DND-41 (cell line): ENCODE results near the gene GRIK3.

ENCODE experiments used
- ATAC-seq: fragments of 200-7000 bp; cut with Tn5 transposase; 3 replicates; pipeline ENCODE4 v1.9.1; 2021; ENCODE audit warnings: low read depth; ENCODE audit not compliant: insufficient read depth
- DNase-seq: peaks from one replicate; pipeline ENCODE4 v3.0.0-alpha.2; 2020
- H2AFZ ChIP-seq: 2 replicates; pipeline ENCODE4 v1.6.0; 2012; ENCODE audit warnings: low read depth, low read length
- H3K27ac ChIP-seq: 2 replicates; pipeline ENCODE4 v1.5.1; 2012; ENCODE audit warnings: low read length, inconsistent platforms
- H3K27me3 ChIP-seq: fragments of 200-600 bp; sonication (generic); 2 replicates; pipeline ENCODE4 v1.6.0; 2012; ENCODE audit warnings: low read length, mild to moderate bottlenecking, inconsistent platforms; ENCODE audit not compliant: insufficient read depth, poor library complexity
- H3K36me3 ChIP-seq: 2 replicates; pipeline ENCODE4 v1.5.1; 2012; ENCODE audit warnings: low read length, inconsistent platforms; ENCODE audit not compliant: insufficient read depth
- H3K4me1 ChIP-seq: 2 replicates; pipeline ENCODE4 v1.5.1; 2012; ENCODE audit warnings: mild to moderate bottlenecking, low read length; ENCODE audit not compliant: insufficient read depth
- H3K4me2 ChIP-seq: 2 replicates; pipeline ENCODE4 v1.6.0; 2012; ENCODE audit warnings: mild to moderate bottlenecking, moderate library complexity, low read length, inconsistent platforms; ENCODE audit not compliant: insufficient read depth
- H3K4me3 ChIP-seq, 2 experiments: fragments of 200-600 bp in 1 of 2; shearing (Covaris generic) in 1 of 2; 2 replicates each; pipeline ENCODE4 v1.5.1; 2012 to 2016; ENCODE audit warnings: inconsistent platforms in 2 of 2, low read length in 2 of 2, mild to moderate bottlenecking in 2 of 2, low read depth in 1 of 2, moderate library complexity in 1 of 2
- H3K79me2 ChIP-seq: 2 replicates; pipeline ENCODE4 v1.6.0; 2012; ENCODE audit warnings: low read length, inconsistent platforms; ENCODE audit not compliant: insufficient read depth
- H3K9ac ChIP-seq: 2 replicates; pipeline ENCODE4 v1.6.0; 2012; ENCODE audit warnings: low read depth, mild to moderate bottlenecking, inconsistent platforms, low read length, moderate library complexity
- H3K9me3 ChIP-seq: 2 replicates; pipeline ENCODE4 v1.5.1; 2012; ENCODE audit warnings: low read length, moderate library complexity, mild to moderate bottlenecking, inconsistent platforms; ENCODE audit not compliant: insufficient read depth, severe bottlenecking
- H4K20me1 ChIP-seq: 2 replicates; pipeline ENCODE4 v1.6.0; 2012; ENCODE audit warnings: low read length; ENCODE audit not compliant: insufficient read depth
- EZH2 ChIP-seq: IDR thresholded peaks from 3 replicates; pipeline ENCODE4 v1.6.1; 2012; ENCODE audit warnings: borderline replicate concordance, low read depth, mild to moderate bottlenecking, moderate library complexity, low read length, inconsistent platforms; ENCODE audit not compliant: severe bottlenecking
- TF ChIP-seq, protein P1 (sequence below): IDR thresholded peaks from 2 replicates; pipeline ENCODE4 v1.5.1; 2012; ENCODE audit warnings: borderline replicate concordance, low read length, moderate library complexity, mild to moderate bottlenecking; ENCODE audit not compliant: poor library complexity, severe bottlenecking; ENCODE audit errors: extremely low read depth

Gene GRIK3

DNA sequence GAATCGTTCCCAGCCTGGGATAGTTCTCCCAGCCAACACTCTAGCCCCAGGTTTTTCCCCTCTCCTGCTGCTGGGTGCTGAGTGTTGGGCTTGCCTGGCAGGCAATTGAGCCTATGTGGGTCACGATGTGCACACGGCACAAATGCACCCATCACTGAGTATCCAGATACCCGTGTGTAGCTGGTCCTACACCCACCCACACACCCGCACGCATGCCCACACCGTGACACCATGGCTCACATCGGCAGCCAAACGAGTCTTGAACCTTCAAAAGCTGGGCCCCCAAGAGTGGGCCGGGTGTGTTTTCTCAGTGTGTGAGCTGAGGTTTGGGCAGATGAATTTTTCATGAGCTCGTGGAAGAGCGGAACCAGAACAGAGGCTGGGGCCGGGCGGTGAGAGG, 188.5 kb downstream of the GRIK3 start:
- no peaks in the 10 kb centered on the region for H3K79me2 ChIP-seq
- TF ChIP-seq, protein P1, sequence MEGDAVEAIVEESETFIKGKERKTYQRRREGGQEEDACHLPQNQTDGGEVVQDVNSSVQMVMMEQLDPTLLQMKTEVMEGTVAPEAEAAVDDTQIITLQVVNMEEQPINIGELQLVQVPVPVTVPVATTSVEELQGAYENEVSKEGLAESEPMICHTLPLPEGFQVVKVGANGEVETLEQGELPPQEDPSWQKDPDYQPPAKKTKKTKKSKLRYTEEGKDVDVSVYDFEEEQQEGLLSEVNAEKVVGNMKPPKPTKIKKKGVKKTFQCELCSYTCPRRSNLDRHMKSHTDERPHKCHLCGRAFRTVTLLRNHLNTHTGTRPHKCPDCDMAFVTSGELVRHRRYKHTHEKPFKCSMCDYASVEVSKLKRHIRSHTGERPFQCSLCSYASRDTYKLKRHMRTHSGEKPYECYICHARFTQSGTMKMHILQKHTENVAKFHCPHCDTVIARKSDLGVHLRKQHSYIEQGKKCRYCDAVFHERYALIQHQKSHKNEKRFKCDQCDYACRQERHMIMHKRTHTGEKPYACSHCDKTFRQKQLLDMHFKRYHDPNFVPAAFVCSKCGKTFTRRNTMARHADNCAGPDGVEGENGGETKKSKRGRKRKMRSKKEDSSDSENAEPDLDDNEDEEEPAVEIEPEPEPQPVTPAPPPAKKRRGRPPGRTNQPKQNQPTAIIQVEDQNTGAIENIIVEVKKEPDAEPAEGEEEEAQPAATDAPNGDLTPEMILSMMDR: no peak
- TF ChIP-seq EZH2: no peak
- no peak for DNase-seq
- no peak overlapping the region for H2AFZ ChIP-seq
- no peak overlapping the region for H3K4me2 ChIP-seq
- no peaks in the 10 kb centered on the region for H3K4me1 ChIP-seq
- no peak for ATAC-seq
- H3K36me3 ChIP-seq: no peaks in the 10 kb centered on the region
- no peak overlapping the region for H3K27ac ChIP-seq
- H3K9me3 ChIP-seq: no peaks in the 10 kb centered on the region
- peaks cover 28% of the 10 kb centered on the region for H3K27me3 ChIP-seq
- peaks cover 3% of the 10 kb centered on the region for H4K20me1 ChIP-seq
- no peak overlapping the region for H3K4me3 ChIP-seq
- H3K9ac ChIP-seq: no peak overlapping the region

DNA sequence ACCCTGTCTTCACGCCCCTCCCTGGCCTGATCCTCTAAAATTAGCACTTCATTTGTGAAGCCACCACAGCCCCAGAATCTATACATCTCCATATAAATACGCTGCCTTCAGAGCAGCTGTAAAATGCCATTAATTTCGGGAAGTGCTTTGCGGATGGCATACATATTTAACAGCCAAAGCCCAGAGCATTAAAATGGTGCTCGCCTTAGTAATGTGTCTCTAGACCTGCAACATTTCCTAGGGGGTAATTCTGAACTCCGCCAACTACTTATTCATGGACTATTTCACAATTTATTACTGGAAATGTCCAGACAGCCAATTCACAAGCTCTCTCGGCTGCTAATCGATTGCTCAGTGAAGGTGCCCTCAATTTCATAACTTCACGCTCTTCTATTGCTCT, 189.4 kb downstream of the GRIK3 start:
- DNase-seq (no peak), ATAC-seq (no peak)
- no peak overlapping the region for H3K9ac ChIP-seq
- H3K27me3 ChIP-seq: peaks cover 23% of the 10 kb centered on the region
- no peak overlapping the region for H3K4me2 ChIP-seq
- H3K4me1 ChIP-seq: no peaks in the 10 kb centered on the region
- H2AFZ ChIP-seq: no peak overlapping the region
- H4K20me1 ChIP-seq: peaks cover 3% of the 10 kb centered on the region
- no peak overlapping the region for H3K27ac ChIP-seq
- TF ChIP-seq EZH2: no peak
- TF ChIP-seq, protein P1: no peak
- H3K9me3 ChIP-seq: no peaks in the 10 kb centered on the region
- H3K36me3 ChIP-seq: no peaks in the 10 kb centered on the region
- no peak overlapping the region for H3K4me3 ChIP-seq
- H3K79me2 ChIP-seq: no peaks in the 10 kb centered on the region

DNA sequence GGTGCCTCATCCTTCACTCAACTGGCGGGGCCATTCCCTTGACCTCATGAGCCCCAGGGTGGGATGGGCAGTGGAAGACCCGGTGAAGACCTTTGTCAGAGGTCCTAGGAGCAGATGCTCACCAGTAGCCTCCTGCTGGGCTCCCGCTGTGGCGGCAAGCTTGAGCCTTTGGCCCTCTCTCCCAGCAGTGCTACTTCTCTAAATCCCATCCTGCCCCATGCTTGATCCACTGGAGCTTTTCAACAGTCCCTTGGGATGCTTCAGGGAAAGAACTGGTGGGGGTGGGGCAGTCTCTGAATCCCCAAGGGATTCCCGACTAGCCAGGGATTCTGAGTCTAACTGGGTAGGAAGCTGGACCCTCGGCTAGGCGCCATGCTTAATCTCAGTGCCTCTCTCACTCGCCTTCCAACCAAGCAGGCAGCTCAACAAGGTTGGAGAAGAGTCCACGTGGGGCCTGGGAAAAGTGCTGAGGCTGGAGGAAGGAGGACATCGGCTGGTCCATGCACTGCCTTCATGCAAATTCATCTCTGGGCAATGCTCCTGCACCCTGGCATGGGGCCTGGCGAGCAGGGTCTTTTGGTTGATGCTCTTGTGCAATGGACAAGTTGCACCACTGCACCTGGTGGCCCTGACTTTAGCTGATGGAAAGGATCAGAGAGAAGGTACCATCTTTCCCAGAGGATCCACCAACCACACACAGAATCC, 190.3 kb downstream of the GRIK3 start:
- H3K36me3 ChIP-seq: no peaks in the 10 kb centered on the region
- peaks cover 23% of the 10 kb centered on the region for H3K27me3 ChIP-seq
- H3K4me2 ChIP-seq: no peak overlapping the region
- no peaks in the 10 kb centered on the region for H3K9me3 ChIP-seq
- H3K79me2 ChIP-seq: no peaks in the 10 kb centered on the region
- ATAC-seq: no peak
- H3K9ac ChIP-seq: no peak overlapping the region
- no peak for DNase-seq
- H3K27ac ChIP-seq: no peak overlapping the region
- TF ChIP-seq EZH2: no peak
- TF ChIP-seq, protein P1: no peak
- no peak overlapping the region for H3K4me3 ChIP-seq
- H4K20me1 ChIP-seq: peaks cover 3% of the 10 kb centered on the region
- no peak overlapping the region for H2AFZ ChIP-seq
- H3K4me1 ChIP-seq: no peaks in the 10 kb centered on the region

DNA sequence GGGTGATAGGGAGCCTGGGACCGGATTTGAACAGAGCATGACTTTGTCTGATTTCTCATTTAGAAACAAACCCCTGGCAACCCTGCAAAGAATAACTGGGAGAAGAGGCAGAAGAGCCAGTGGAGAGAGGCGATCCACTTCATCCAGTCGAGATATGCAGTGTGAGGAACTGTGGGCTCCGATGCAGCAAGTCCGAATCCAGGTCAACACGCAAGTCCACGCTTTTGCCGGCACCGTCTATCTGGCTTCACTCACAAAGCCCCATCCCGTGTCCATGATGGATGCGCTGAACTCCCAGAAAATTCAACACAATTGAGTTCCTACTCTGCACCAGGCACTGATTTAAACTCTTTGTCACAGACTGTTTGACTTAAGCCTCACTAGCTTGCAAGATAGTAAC, 191.3 kb downstream of the GRIK3 start:
- no peaks in the 10 kb centered on the region for H3K79me2 ChIP-seq
- DNase-seq (no peak), ATAC-seq (no peak)
- H3K27me3 ChIP-seq: peaks cover 27% of the 10 kb centered on the region
- no peaks in the 10 kb centered on the region for H3K36me3 ChIP-seq
- no peaks in the 10 kb centered on the region for H3K4me1 ChIP-seq
- H3K27ac ChIP-seq: no peak overlapping the region
- H3K9ac ChIP-seq: no peak overlapping the region
- H3K9me3 ChIP-seq: no peaks in the 10 kb centered on the region
- H3K4me3 ChIP-seq: no peak overlapping the region
- TF ChIP-seq EZH2: no peak
- TF ChIP-seq, protein P1: no peak
- H3K4me2 ChIP-seq: no peak overlapping the region
- no peak overlapping the region for H2AFZ ChIP-seq
- peaks cover 3% of the 10 kb centered on the region for H4K20me1 ChIP-seq
